DND-41 (cell line): ENCODE measurements around the gene DDX31.

ENCODE experiments used
- EZH2 ChIP-seq: IDR thresholded peaks from 3 replicates; pipeline ENCODE4 v1.6.1; 2012; ENCODE audit warnings: borderline replicate concordance, low read depth, mild to moderate bottlenecking, moderate library complexity, low read length, inconsistent platforms; ENCODE audit not compliant: severe bottlenecking
- TF ChIP-seq, protein P1 (sequence below): IDR thresholded peaks from 2 replicates; pipeline ENCODE4 v1.5.1; 2012; ENCODE audit warnings: borderline replicate concordance, low read length, moderate library complexity, mild to moderate bottlenecking; ENCODE audit not compliant: poor library complexity, severe bottlenecking; ENCODE audit errors: extremely low read depth

DNA sequence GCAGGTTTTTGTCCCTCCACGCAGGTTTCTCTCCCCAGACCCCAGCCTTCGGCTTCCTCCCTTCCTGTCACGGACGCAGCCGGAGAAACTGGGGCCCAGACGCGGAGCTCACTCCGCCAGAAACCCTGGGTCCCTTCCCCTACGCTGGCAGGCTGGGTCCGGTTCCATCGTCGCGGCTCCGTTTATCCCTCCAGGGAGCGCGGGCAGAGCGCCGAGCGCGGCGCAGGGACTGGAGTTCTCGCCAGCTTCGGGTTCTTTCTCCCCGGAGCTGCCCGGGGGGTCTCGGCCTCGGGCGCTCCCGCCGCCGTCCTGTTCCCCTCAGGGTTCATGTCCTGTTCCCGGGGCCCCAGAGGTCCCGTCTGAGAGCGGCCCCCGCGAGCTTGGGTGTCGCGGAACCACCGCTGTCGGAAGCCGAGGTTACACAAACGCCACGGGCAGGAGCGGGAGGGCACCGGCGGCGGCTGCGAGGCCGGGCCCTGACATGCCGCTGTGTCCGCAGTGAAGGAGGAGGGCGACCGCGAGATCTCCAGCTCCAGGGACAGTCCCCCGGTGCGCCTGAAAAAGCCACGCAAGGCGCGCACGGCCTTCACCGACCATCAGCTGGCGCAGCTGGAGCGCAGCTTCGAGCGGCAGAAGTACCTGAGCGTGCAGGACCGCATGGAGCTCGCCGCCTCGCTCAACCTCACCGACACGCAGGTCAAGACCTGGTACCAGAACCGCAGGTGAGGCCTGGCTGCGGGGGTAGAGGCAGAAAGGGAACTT, 82.8 kb downstream of the DDX31 start:
- no peak for TF ChIP-seq EZH2
- TF ChIP-seq, protein P1, sequence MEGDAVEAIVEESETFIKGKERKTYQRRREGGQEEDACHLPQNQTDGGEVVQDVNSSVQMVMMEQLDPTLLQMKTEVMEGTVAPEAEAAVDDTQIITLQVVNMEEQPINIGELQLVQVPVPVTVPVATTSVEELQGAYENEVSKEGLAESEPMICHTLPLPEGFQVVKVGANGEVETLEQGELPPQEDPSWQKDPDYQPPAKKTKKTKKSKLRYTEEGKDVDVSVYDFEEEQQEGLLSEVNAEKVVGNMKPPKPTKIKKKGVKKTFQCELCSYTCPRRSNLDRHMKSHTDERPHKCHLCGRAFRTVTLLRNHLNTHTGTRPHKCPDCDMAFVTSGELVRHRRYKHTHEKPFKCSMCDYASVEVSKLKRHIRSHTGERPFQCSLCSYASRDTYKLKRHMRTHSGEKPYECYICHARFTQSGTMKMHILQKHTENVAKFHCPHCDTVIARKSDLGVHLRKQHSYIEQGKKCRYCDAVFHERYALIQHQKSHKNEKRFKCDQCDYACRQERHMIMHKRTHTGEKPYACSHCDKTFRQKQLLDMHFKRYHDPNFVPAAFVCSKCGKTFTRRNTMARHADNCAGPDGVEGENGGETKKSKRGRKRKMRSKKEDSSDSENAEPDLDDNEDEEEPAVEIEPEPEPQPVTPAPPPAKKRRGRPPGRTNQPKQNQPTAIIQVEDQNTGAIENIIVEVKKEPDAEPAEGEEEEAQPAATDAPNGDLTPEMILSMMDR, result no peak
